Measurements from ENCODE around the gene FXYD6. TPM values are rescaled to one million over a fixed set of nuclear protein-coding genes. Genes with fewer than 3 reads are reported as not detected.
A peak's percentile ranks its signal among the peaks of the same experiment; 100 is the strongest.
"Not testable (repeated sequence)": the region's sequence is repeated elsewhere in the genome, so short reads cannot be mapped to it uniquely, and the experiment has no call there.

FXYD6 gene
- total RNA-seq, 4 donors from 2014 or later = 2.9 to 17.7 (median 5.4) TPM

DNA sequence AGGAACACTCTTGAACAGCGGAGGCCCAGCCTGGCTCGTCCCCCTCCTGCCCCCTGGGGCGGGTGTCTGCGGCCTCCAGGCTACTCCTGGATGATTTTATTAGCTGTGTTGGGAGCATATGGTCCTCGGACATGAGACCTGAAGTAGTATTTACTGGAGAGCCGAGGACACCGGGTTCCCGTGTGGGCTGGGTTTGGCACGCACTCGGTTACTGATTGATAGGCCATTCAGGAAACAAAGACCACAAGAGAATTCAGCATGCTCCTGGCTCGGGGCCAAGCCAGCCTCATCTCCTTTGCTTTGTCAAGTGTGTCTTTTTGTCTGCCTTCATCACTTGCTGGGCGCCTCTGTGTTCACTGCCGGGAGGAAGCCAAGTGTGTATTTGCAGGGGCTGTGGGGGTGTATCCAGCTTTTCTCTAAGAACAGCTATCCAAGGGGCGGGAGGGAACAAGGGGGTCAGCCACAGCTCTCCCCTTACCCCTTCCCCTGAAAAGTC lies 61.6 kb downstream of the FXYD6 start:
- peak in 1 of 2 donors; percentile 60 for DNase-seq
- no peaks in the 10 kb centered on the region for H3K36me3 ChIP-seq
- H3K4me3 ChIP-seq = no peak overlapping the region
- ATAC-seq = no peak
- no peaks in the 10 kb centered on the region for H3K9me3 ChIP-seq
- H3K27ac ChIP-seq = no peak overlapping the region
- peaks cover 0 to 3% of the 10 kb centered on the region in 2 donors for H3K4me1 ChIP-seq
- in situ Hi-C loops (cut with MboI; ENCODE audit: low sequenced_read_pairs in 4 of 4) = no loop called here
- H3K27me3 ChIP-seq = no peaks in the 10 kb centered on the region
- TF ChIP-seq, protein P1, sequence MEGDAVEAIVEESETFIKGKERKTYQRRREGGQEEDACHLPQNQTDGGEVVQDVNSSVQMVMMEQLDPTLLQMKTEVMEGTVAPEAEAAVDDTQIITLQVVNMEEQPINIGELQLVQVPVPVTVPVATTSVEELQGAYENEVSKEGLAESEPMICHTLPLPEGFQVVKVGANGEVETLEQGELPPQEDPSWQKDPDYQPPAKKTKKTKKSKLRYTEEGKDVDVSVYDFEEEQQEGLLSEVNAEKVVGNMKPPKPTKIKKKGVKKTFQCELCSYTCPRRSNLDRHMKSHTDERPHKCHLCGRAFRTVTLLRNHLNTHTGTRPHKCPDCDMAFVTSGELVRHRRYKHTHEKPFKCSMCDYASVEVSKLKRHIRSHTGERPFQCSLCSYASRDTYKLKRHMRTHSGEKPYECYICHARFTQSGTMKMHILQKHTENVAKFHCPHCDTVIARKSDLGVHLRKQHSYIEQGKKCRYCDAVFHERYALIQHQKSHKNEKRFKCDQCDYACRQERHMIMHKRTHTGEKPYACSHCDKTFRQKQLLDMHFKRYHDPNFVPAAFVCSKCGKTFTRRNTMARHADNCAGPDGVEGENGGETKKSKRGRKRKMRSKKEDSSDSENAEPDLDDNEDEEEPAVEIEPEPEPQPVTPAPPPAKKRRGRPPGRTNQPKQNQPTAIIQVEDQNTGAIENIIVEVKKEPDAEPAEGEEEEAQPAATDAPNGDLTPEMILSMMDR (IDR thresholded peaks at IDR 0.05 in 4 of 5, conservative IDR thresholded peaks at IDR 0.05 in 1 of 5) = no peak
- TF ChIP-seq POLR2A (IDR thresholded peaks at IDR 0.05) = no peak
- intact Hi-C loops (cut with DNase I; ENCODE audit: low total_unique reads) = loop anchor here (5.0 kb wide), 1 partner anchor 388 kb away; no protein-coding TSS in a partner anchor

DNA sequence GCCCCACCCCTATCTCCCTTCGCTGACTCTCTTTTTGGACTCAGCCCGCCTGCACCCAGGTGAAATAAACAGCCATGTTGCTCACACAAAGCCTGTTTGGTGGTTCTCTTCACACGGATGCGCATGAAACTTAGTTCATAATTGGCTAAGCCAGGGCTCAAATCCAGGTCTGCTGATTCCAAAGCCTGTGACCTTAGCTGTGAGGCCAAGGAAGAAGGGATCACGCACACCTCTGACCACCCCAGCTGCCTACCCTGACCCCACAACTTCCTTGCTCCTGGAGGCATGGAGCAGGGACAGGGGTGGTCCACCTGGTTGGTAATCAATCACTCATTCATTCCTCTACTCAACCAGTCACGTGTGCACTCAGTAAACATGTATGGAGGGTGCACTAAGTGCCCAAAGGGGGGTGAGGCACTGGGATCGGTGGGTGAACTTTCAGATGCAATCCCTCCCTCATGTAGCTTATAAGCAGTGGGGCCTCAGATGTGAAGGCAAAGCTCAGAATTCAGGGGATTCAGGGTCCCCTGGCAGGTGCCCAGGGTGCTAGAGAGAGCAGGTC lies 62.2 kb downstream of the FXYD6 start:
- in situ Hi-C loops (cut with MboI; ENCODE audit: low sequenced_read_pairs in 4 of 4) = no loop called here
- TF ChIP-seq POLR2A (IDR thresholded peaks at IDR 0.05) = no peak
- TF ChIP-seq, protein P1 (IDR thresholded peaks at IDR 0.05 in 4 of 5, conservative IDR thresholded peaks at IDR 0.05 in 1 of 5) = no peak
- Histone ChIP-seq H3K27ac (no peak overlapping the region), H3K4me1 (peaks cover 0 to 3% of the 10 kb centered on the region in 2 donors), H3K4me3 (no peak overlapping the region), H3K9me3 (no peaks in the 10 kb centered on the region), H3K27me3 (no peaks in the 10 kb centered on the region), H3K36me3 (no peaks in the 10 kb centered on the region)
- DNase-seq (no peak), ATAC-seq (no peak)
- intact Hi-C loops (cut with DNase I; ENCODE audit: low total_unique reads) = no loop called here

DNA sequence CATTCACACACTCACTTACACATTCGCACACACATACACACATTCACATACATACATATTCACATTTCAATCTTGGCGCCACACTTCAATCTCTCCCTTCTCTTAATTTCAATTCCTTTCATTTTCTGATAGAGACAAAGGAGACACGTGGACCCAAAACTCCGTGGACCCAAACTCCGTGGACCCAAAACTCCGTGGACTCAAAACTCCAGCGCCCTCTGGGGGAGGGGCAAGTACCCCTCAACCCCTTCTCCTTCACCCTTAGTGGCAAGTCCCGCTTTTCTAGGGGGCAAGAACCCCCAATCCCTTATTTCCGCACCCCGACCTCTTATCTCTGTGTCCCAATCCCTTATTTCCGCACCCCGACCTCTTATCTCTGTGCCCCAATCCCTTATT lies 66.4 kb downstream of the FXYD6 start:
- H3K9me3 ChIP-seq; H3K36me3 ChIP-seq; intact Hi-C loops (cut with DNase I; ENCODE audit: low total_unique reads); H3K27ac ChIP-seq; H3K4me3 ChIP-seq; DNase-seq; ATAC-seq; in situ Hi-C loops (cut with MboI; ENCODE audit: low sequenced_read_pairs in 4 of 4); H3K4me1 ChIP-seq: not testable (repeated sequence)
- peaks cover 0 to 11% (median 0%) of the 10 kb centered on the region in 3 donors for H3K27me3 ChIP-seq

DNA sequence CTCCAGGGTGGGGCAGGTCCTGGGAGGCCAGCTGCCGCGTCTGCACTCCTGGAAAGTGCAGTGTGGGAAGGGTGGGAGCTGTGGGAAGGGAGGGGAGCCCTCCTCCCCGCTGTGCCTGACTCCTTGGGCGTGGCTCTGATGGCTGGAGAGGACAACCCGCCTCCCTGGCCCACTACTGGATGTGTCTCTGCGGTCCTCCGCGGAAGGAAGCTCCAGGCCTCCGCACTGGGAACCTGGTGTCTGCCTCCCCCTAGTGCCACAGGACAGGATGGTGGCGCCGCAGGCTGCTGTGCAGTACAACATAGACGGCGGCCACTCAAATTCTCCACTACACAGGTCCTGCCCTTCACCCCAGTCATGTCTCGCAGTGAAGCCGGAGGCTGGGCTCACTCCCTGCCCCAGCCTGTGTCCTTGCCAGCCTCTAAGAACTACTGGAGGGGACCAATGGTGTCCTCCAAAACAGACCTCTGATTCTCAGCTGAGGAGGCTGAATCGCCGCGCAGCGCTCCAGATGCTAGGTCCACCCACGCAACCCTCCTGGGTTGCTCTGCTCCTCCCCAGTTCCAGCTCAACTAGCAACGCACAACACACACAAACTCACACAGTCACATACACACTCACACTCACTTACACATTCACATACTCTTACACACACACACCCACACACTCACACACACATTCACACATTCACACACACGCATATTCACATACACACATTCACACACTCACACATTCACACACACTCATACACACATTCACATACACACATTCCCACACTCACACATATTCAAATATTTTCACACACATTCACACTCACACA lies 67.0 kb downstream of the FXYD6 start:
- intact Hi-C loops (cut with DNase I; ENCODE audit: low total_unique reads) (loop anchor here (5.0 kb wide), 1 partner anchor 33 kb away; no protein-coding TSS in a partner anchor), in situ Hi-C loops (cut with MboI; ENCODE audit: low sequenced_read_pairs in 4 of 4) (loop anchor here (5.0 to 10.0 kb wide), 4 partner anchors 135 to 385 kb away; no protein-coding TSS in a partner anchor)
- no peaks in the 10 kb centered on the region for H3K9me3 ChIP-seq
- no peaks in the 10 kb centered on the region for H3K36me3 ChIP-seq
- H3K27ac ChIP-seq = peak overlapping the region in 2 of 4 donors; percentile 24 to 25
- DNase-seq = peak in 1 of 2 donors; percentile 56
- ATAC-seq = peak; percentile 26 to 65
- no peak for TF ChIP-seq POLR2A (IDR thresholded peaks at IDR 0.05)
- TF ChIP-seq, protein P1 (IDR thresholded peaks at IDR 0.05 in 4 of 5, conservative IDR thresholded peaks at IDR 0.05 in 1 of 5) = peak in 2 of 5 experiments; percentile 17 to 40
- no peaks in the 10 kb centered on the region for H3K4me1 ChIP-seq
- no peak overlapping the region for H3K4me3 ChIP-seq
- H3K27me3 ChIP-seq = peaks cover 0 to 11% (median 0%) of the 10 kb centered on the region in 3 donors

DNA sequence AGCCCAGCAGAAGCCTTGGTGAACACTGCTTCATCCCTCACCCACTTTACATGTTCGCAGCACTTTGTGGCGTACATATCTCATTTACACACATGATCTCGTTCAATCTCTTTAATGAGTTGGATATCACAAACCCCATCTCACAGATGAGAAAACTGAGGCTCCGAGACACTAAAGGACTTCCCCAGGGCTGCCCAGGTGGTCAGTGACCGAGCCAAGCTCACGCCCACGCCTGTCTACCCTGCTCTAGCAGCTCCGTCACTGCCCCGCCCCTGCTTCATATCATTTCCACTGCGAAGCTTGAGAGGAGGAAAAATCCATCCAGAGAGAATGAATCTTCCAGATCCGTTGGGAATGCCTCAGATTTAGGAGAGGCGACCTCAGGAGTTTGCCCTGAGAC lies 67.7 kb downstream of the FXYD6 start:
- in situ Hi-C loops (cut with MboI; ENCODE audit: low sequenced_read_pairs in 4 of 4) (loop anchor here (5.0 to 10.0 kb wide), 4 partner anchors 136 to 384 kb away; no protein-coding TSS in a partner anchor), intact Hi-C loops (cut with DNase I; ENCODE audit: low total_unique reads) (loop anchor here (5.0 kb wide), 1 partner anchor 34 kb away; no protein-coding TSS in a partner anchor)
- H3K9me3 ChIP-seq = no peaks in the 10 kb centered on the region
- H3K27me3 ChIP-seq = peaks cover 0 to 11% (median 0%) of the 10 kb centered on the region in 3 donors
- TF ChIP-seq POLR2A (IDR thresholded peaks at IDR 0.05) = no peak
- TF ChIP-seq, protein P1 (IDR thresholded peaks at IDR 0.05 in 4 of 5, conservative IDR thresholded peaks at IDR 0.05 in 1 of 5) = no peak
- no peaks in the 10 kb centered on the region for H3K4me1 ChIP-seq
- no peak for ATAC-seq
- no peak for DNase-seq
- peak overlapping the region in 2 of 4 donors; percentile 24 to 25 for H3K27ac ChIP-seq
- H3K36me3 ChIP-seq = no peaks in the 10 kb centered on the region
- no peak overlapping the region for H3K4me3 ChIP-seq

Data from gastrocnemius medialis (tissue), 4 donors.